GM19397 (cell line): ENCODE data around the gene SETD6.

Source experiments
- ATAC-seq: cut with Tn5 transposase; IDR thresholded peaks from one replicate; pipeline ENCODE4 v1.9.1; 2021; ENCODE audit warnings: mild to moderate bottlenecking, moderate library complexity; ENCODE audit not compliant: unreplicated experiment

SETD6 gene

GRCh38 chr16:58507195-58507962 lies 7.9 kb upstream of the SETD6 start:
- no peak for ATAC-seq

GRCh38 chr16:58507963-58508670 lies 7.2 kb upstream of the SETD6 start:
- no peak for ATAC-seq

GRCh38 chr16:58508671-58509251 lies 6.6 kb upstream of the SETD6 start:
- ATAC-seq = no peak

GRCh38 chr16:58509256-58510096 lies 5.8 kb upstream of the SETD6 start:
- no peak for ATAC-seq

- ATAC-seq = no peak
Measured at GRCh38 chr16:58510097-58510775, 5.1 kb upstream of the SETD6 start.

- no peak for ATAC-seq
Measured at GRCh38 chr16:58510776-58511628, 4.3 kb upstream of the SETD6 start.

GRCh38 chr16:58511933-58512815 lies 3.1 kb upstream of the SETD6 start:
- peak; percentile 35 for ATAC-seq

- no peak for ATAC-seq
Measured at GRCh38 chr16:58513874-58514273, 1.4 kb upstream of the SETD6 start.

GRCh38 chr16:58515871-58516767 lies 802 bp downstream of the SETD6 start:
- peak; percentile 27 for ATAC-seq

GRCh38 chr16:58516768-58517107 lies 1.4 kb downstream of the SETD6 start:
- no peak for ATAC-seq

GRCh38 chr16:58518083-58518979 lies 3.0 kb downstream of the SETD6 start:
- ATAC-seq = peak; percentile 36

GRCh38 chr16:58518980-58519368 lies 3.7 kb downstream of the SETD6 start:
- ATAC-seq = no peak

- no peak for ATAC-seq
Measured at GRCh38 chr16:58519707-58520106, 4.4 kb downstream of the SETD6 start.

- no peak for ATAC-seq
Measured at GRCh38 chr16:58530179-58530578, 14.9 kb downstream of the SETD6 start.

GRCh38 chr16:58532414-58532813 lies 17.1 kb downstream of the SETD6 start:
- no peak for ATAC-seq

- no peak for ATAC-seq
Measured at GRCh38 chr16:58533751-58534470, 18.6 kb downstream of the SETD6 start.
